IMR-90 (cell line): ENCODE results near the gene ERVK3-1. TPM values are rescaled to one million over a fixed set of nuclear protein-coding genes. Genes with fewer than 3 reads are reported as not detected.

Experiments
- ATAC-seq: fragments of 200-7000 bp; cut with Tn5 transposase; 2 replicates; pipeline ENCODE4 v1.9.1; 2020; ENCODE audit warnings: low read depth, mild to moderate bottlenecking, moderate library complexity
- BruUV-seq: library from RNA; stranded (reverse); fragments of 400-500 nt; replicated peaks from 2 replicates; lab custom pipeline; 2021; lab: Mats Ljungman, UMichigan
- CTCF ChIA-PET: fragments of 300-600 bp; formaldehyde crosslinking; extraction: SDS; loops from one replicate; lab custom pipeline; 2021; ENCODE audit warnings: antibody characterized with exemption; lab: Yijun Ruan, JAX
- POLR2A ChIA-PET: fragments of 300-600 bp; sonication (Branson Sonifier 250); formaldehyde crosslinking; loops from one replicate; lab custom pipeline; 2022; ENCODE audit warnings: antibody characterized with exemption; ENCODE audit not compliant: unreplicated experiment; lab: Charles Lee
- DNase-seq: peaks from one replicate; pipeline ENCODE4 v3.0.0; 2013
- H2AFZ ChIP-seq: replicated peaks from 2 replicates; pipeline ENCODE3; 2013; ENCODE audit warnings: low read length, mild to moderate bottlenecking; ENCODE audit not compliant: poor library complexity
- H2AK5ac ChIP-seq: 2 replicates; pipeline ENCODE4 v1.6.1; 2013; ENCODE audit warnings: low read depth, low read length, inconsistent platforms
- H2AK9ac ChIP-seq: replicated peaks from 2 replicates; pipeline ENCODE3; 2013; ENCODE audit warnings: mild to moderate bottlenecking, low read depth, low read length, moderate library complexity; ENCODE audit not compliant: poor library complexity
- H2BK120ac ChIP-seq: 2 replicates; pipeline ENCODE4 v1.6.1; 2013; ENCODE audit warnings: low read depth, low read length, inconsistent platforms
- H2BK15ac ChIP-seq: 3 replicates; pipeline ENCODE4 v1.6.1; 2013; ENCODE audit warnings: low read depth, low read length, inconsistent platforms
- H2BK20ac ChIP-seq: 2 replicates; pipeline ENCODE4 v1.6.1; 2013; ENCODE audit warnings: low read depth, mild to moderate bottlenecking, inconsistent platforms, low read length, moderate library complexity
- H2BK5ac ChIP-seq: 2 replicates; pipeline ENCODE4 v1.6.1; 2013; ENCODE audit warnings: mild to moderate bottlenecking, low read depth, low read length, inconsistent platforms; ENCODE audit not compliant: poor library complexity, severe bottlenecking
- H3K14ac ChIP-seq: replicated peaks from 2 replicates; pipeline ENCODE4 v1.6.1; 2013; ENCODE audit warnings: low read depth, low read length, inconsistent platforms
- H3K18ac ChIP-seq: 2 replicates; pipeline ENCODE4 v1.6.1; 2013; ENCODE audit warnings: low read depth, low read length, control low read depth
- H3K23ac ChIP-seq: 2 replicates; pipeline ENCODE4 v1.6.1; 2013; ENCODE audit warnings: low read depth, low read length, inconsistent platforms
- H3K27ac ChIP-seq: 2 replicates; pipeline ENCODE4 v1.5.1; 2013; ENCODE audit warnings: mild to moderate bottlenecking, control low read depth, low read length; ENCODE audit not compliant: insufficient read depth
- H3K27me3 ChIP-seq: 2 replicates; pipeline ENCODE4 v1.6.1; 2013; ENCODE audit warnings: low read length; ENCODE audit not compliant: control insufficient read depth, insufficient read depth
- H3K36me3 ChIP-seq: 2 replicates; pipeline ENCODE4 v1.6.1; 2013; ENCODE audit warnings: low read length, mixed read lengths; ENCODE audit not compliant: control insufficient read depth, insufficient read depth
- H3K4ac ChIP-seq: 2 replicates; pipeline ENCODE4 v1.6.1; 2013; ENCODE audit warnings: low read depth, low read length, inconsistent platforms
- H3K4me1 ChIP-seq: 2 replicates; pipeline ENCODE4 v1.6.1; 2013; ENCODE audit warnings: low read length, mixed read lengths; ENCODE audit not compliant: control insufficient read depth, insufficient read depth
- H3K4me2 ChIP-seq: 2 replicates; pipeline ENCODE4 v1.6.1; 2013; ENCODE audit warnings: low read depth, mild to moderate bottlenecking, control low read depth, low read length, moderate library complexity
- H3K4me3 ChIP-seq: 2 replicates; pipeline ENCODE4 v1.5.1; 2013; ENCODE audit warnings: low read depth, mild to moderate bottlenecking, control low read depth, low read length, moderate library complexity; ENCODE audit not compliant: insufficient read depth
- H3K56ac ChIP-seq: 2 replicates; pipeline ENCODE4 v1.6.1; 2013; ENCODE audit warnings: low read length, inconsistent platforms; ENCODE audit not compliant: insufficient read depth; ENCODE audit errors: extremely low read depth
- H3K79me1 ChIP-seq, 2 experiments: 2 replicates each; pipeline ENCODE4 v1.6.1; 2013; ENCODE audit warnings: low read length in 2 of 2, inconsistent platforms in 1 of 2, low read depth in 1 of 2
- H3K9ac ChIP-seq: 2 replicates; pipeline ENCODE4 v1.6.1; 2013; ENCODE audit warnings: low read depth, low read length, control low read depth
- H3K9me1 ChIP-seq: 2 replicates; pipeline ENCODE4 v1.6.1; 2013; ENCODE audit warnings: low read length, inconsistent platforms; ENCODE audit not compliant: insufficient read depth
- H3K9me3 ChIP-seq: 2 replicates; pipeline ENCODE4 v1.6.1; 2013; ENCODE audit warnings: low read length; ENCODE audit not compliant: control insufficient read depth, insufficient read depth
- H4K20me1 ChIP-seq: 2 replicates; pipeline ENCODE4 v1.6.1; 2013; ENCODE audit warnings: low read length, inconsistent platforms; ENCODE audit not compliant: insufficient read depth
- H4K5ac ChIP-seq: 2 replicates; pipeline ENCODE4 v1.6.1; 2013; ENCODE audit warnings: mild to moderate bottlenecking, low read depth, low read length, control low read depth
- H4K8ac ChIP-seq, 2 experiments: 2 replicates each; pipeline ENCODE4 v1.6.1; 2013; ENCODE audit warnings: low read depth in 2 of 2, low read length in 2 of 2, control low read depth in 1 of 2, inconsistent platforms in 1 of 2
- H4K91ac ChIP-seq: 2 replicates; pipeline ENCODE4 v1.6.1; 2013; ENCODE audit warnings: low read depth, low read length, inconsistent platforms; ENCODE audit not compliant: insufficient read depth
- BHLHE40 ChIP-seq: fragments of 150-350 bp; IDR thresholded peaks from 2 replicates; pipeline ENCODE4 v1.6.1; 2016; ENCODE audit warnings: mild to moderate bottlenecking, low read depth, low read length
- CEBPB ChIP-seq: IDR thresholded peaks from 2 replicates; pipeline ENCODE4 v1.6.1; 2012; ENCODE audit warnings: low read depth, low read length, improper control_type of control experiment
- CHD1 ChIP-seq: IDR thresholded peaks from 2 replicates; pipeline ENCODE4 v1.6.1; 2012; ENCODE audit warnings: low read depth, low read length, improper control_type of control experiment
- CTCF ChIP-seq: conservative IDR thresholded peaks from 2 replicates; pipeline ENCODE4 v1.5.1; 2012; ENCODE audit warnings: mild to moderate bottlenecking, low read depth, low read length, improper control_type of control experiment
- FOS ChIP-seq: fragments of 150-350 bp; IDR thresholded peaks from 2 replicates; pipeline ENCODE4 v1.6.1; 2016; ENCODE audit warnings: low read depth, low read length
- MAFK ChIP-seq: IDR thresholded peaks from 2 replicates; pipeline ENCODE4 v1.6.1; 2012; ENCODE audit warnings: low read depth, low read length, improper control_type of control experiment
- MXI1 ChIP-seq: IDR thresholded peaks from 2 replicates; pipeline ENCODE4 v1.6.1; 2012; ENCODE audit warnings: low read depth, mild to moderate bottlenecking, low read length, moderate library complexity, borderline replicate concordance
- NFE2L2 ChIP-seq: fragments of 150-350 bp; IDR thresholded peaks from 2 replicates; pipeline ENCODE4 v1.6.1; 2016; ENCODE audit warnings: low read depth, mild to moderate bottlenecking, low read length
- POLR2A ChIP-seq: IDR thresholded peaks from 2 replicates; pipeline ENCODE4 v1.6.1; 2012; ENCODE audit warnings: mild to moderate bottlenecking, low read depth, low read length
- RFX5 ChIP-seq: IDR thresholded peaks from 2 replicates; pipeline ENCODE4 v1.8.0; 2012; ENCODE audit warnings: low read depth, mild to moderate bottlenecking, low read length, moderate library complexity
- SMC3 ChIP-seq: fragments of 150-350 bp; IDR thresholded peaks from 2 replicates; pipeline ENCODE4 v1.6.1; 2016; ENCODE audit warnings: low read depth, mild to moderate bottlenecking, antibody characterized with exemption, low read length, moderate library complexity
- WGBS, 2 experiments: methylation state at CpG; one replicate each; pipeline versions ENCODE4 v1.1.5 to v1.1.7; 2013; ENCODE audit warnings: missing lambda C conversion rate in 2 of 2; ENCODE audit not compliant: insufficient read length in 1 of 2; ENCODE audit errors: extremely low coverage in 2 of 2; 5-methylcytosine and 5-hydroxymethylcytosine counted together
- dilution Hi-C: fragments of 300-500 bp; cut with HindIII; formaldehyde crosslinking; loops from one replicate; pipeline ENCODE4 v1.14.3; 2018; ENCODE audit warnings: low sequenced_read_pairs; ENCODE audit not compliant: unreplicated experiment
- in situ Hi-C: fragments of 300-500 bp; cut with MboI; formaldehyde crosslinking; loops from 3 replicates; pipeline ENCODE4 v1.14.3; 2019; ENCODE audit warnings: low sequenced_read_pairs, inconsistent platforms, mixed read lengths
- intact Hi-C: fragments of 100-400 bp; cut with micrococcal nuclease; formaldehyde crosslinking; loops from 2 replicates; pipeline ENCODE4 v1.10.0; 2022
- polyA plus RNA-seq, 3 experiments: library from polyadenylated mRNA; depleted of rRNA; stranded (reverse); fragments of >200 nt; gene quantifications; 2 replicates each; pipeline ENCODE4 v1.2.3, GENCODE V29; 2012; ENCODE audit warnings: low replicate concordance in 1 of 3
- total RNA-seq: library from RNA; depleted of rRNA; stranded (reverse); fragments of >200 nt; gene quantifications from 2 replicates; pipeline ENCODE4 v1.2.3, GENCODE V29; 2012

The ERVK3-1 gene
- total and polyA plus RNA-seq, 2 of the 4 experiments (the other 2 are of a cell fraction): 33.0 to 39.3 TPM

DNA sequence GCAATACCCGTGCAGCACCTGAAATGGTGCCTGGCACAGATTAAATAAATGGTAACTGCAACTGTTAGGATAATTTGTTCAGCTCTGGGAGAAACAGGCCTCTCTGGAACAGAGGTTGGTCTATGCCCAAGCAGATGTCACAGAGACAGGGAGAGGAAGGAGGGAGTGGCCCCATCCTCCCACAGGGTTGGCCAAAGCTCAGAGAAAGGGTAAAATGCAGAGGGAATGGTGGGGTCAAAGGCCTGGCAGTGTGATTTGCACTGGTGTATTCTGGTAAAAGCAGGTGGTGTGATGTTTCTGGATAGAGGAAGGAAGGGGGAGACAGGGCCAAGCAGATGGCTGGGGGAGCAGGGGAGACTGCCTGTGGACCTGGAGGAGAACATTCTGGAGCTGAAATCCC is 31.0 kb downstream of the ERVK3-1 start:
- intact Hi-C loops (no loop called here), in situ Hi-C loops (no loop called here), dilution Hi-C loops (no loop called here)
- Histone ChIP-seq H3K27me3 (no peaks in the 10 kb centered on the region), H3K4me2 (no peak overlapping the region), H2BK120ac (no peak overlapping the region), H2AK9ac (no peak overlapping the region), H3K36me3 (peaks cover 42% of the 10 kb centered on the region), H4K20me1 (peaks cover 6% of the 10 kb centered on the region; the same call in 1 of the 2 replicates), H4K91ac (no peak overlapping the region), H3K23ac (no peak overlapping the region), H2AFZ (no peak overlapping the region), H2BK5ac (no peak overlapping the region), H3K18ac (no peak overlapping the region), H3K4me3 (no peak overlapping the region), H3K14ac (no peak overlapping the region), H3K4me1 (no peaks in the 10 kb centered on the region), H3K4ac (no peak overlapping the region), H2BK15ac (no peak overlapping the region), H3K9me1 (0 out of 2 replicates have a peak, but pooled peaks cover 3% of the 10 kb centered on the region), H3K56ac (no peak overlapping the region), H3K79me1 (peaks cover 17 to 40% of the 10 kb centered on the region in 2 experiments; a peak in 3 of 4 replicates), H4K5ac (no peak overlapping the region), H3K27ac (no peak overlapping the region), H2BK20ac (no peak overlapping the region), H3K9me3 (peaks cover 15% of the 10 kb centered on the region), H2AK5ac (no peak overlapping the region), H4K8ac (no peak overlapping the region), H3K9ac (no peak overlapping the region)
- no peak for TF ChIP-seq RFX5
- no peak for TF ChIP-seq NFE2L2
- no peak for TF ChIP-seq CHD1
- TF ChIP-seq CTCF: no peak
- TF ChIP-seq BHLHE40: no peak
- no peak for TF ChIP-seq SMC3
- TF ChIP-seq FOS: no peak
- no peak for TF ChIP-seq MAFK
- no peak for TF ChIP-seq POLR2A
- no peak for TF ChIP-seq MXI1
- TF ChIP-seq CEBPB: no peak
- WGBS, 2 experiments: 100% methylated on average over 1 of the region's 1 CpG; no CpG with 5 or more reads in 1 of the 2 experiments
- ChIA-PET CTCF (no interaction called here), POLR2A (no interaction called here)
- BruUV-seq: no TSS peak
- ATAC-seq (no peak), DNase-seq (no peak)
